Lung (tissue), 12 donors: ENCODE results near the gene MRPL57. TPM values are rescaled to one million over a fixed set of nuclear protein-coding genes. Genes with fewer than 3 reads are reported as not detected.
"Not testable (repeated sequence)": the region's sequence is repeated elsewhere in the genome, so short reads cannot be mapped to it uniquely, and the experiment has no call there.

Source experiments
- ATAC-seq: fragments of 200-7000 bp; cut with Tn5 transposase; one replicate; pipeline ENCODE4 v1.9.1; 2020; ENCODE audit warnings: moderate number of reproducible peaks; ENCODE audit not compliant: insufficient read depth, low FRiP score
- DNase-seq, 3 donors: peaks; one replicate each; pipeline ENCODE4 v3.0.0-alpha.2; 2013 to 2017
- H3K27ac ChIP-seq, 2 donors: one replicate each; pipeline ENCODE4 v1.5.1; 2013; ENCODE audit warnings: mild to moderate bottlenecking in 2 of 2, moderate library complexity in 2 of 2, control low read depth in 1 of 2, inconsistent platforms in 1 of 2, low read depth in 1 of 2, low read length in 1 of 2
- H3K27me3 ChIP-seq, 3 donors: one replicate each; pipeline ENCODE4 v1.5.1; 2013; ENCODE audit warnings: low read length in 2 of 3; ENCODE audit not compliant: control insufficient read depth in 3 of 3, insufficient read depth in 3 of 3
- H3K36me3 ChIP-seq, 4 donors: one replicate each; pipeline ENCODE4 v1.5.1; 2013; ENCODE audit warnings: low read length in 4 of 4, mild to moderate bottlenecking in 1 of 4, moderate library complexity in 1 of 4; ENCODE audit not compliant: control insufficient read depth in 4 of 4, insufficient read depth in 4 of 4
- H3K4me1 ChIP-seq, 5 donors: one replicate each; pipeline ENCODE4 v1.5.1; 2013; ENCODE audit warnings: low read length in 5 of 5, mild to moderate bottlenecking in 2 of 5, moderate library complexity in 1 of 5; ENCODE audit not compliant: control insufficient read depth in 5 of 5, insufficient read depth in 5 of 5
- H3K4me3 ChIP-seq: one replicate; pipeline ENCODE4 v1.5.1; 2013; ENCODE audit warnings: mild to moderate bottlenecking, control low read depth, moderate library complexity
- H3K9ac ChIP-seq, 2 donors: one replicate each; pipeline ENCODE4 v1.5.1; 2013; ENCODE audit warnings: low read length in 2 of 2, control low read depth in 1 of 2; ENCODE audit not compliant: insufficient read depth in 1 of 2
- H3K9me3 ChIP-seq, 4 donors: one replicate each; pipeline ENCODE4 v1.5.1; 2013; ENCODE audit warnings: low read length in 3 of 4, mild to moderate bottlenecking in 1 of 4, moderate library complexity in 1 of 4; ENCODE audit not compliant: control insufficient read depth in 4 of 4, insufficient read depth in 3 of 4
- CTCF ChIP-seq: IDR thresholded peaks from 2 replicates; pipeline ENCODE4 v1.5.1; 2012; ENCODE audit warnings: mild to moderate bottlenecking; ENCODE audit errors: control extremely low read depth, extremely low read depth
- WGBS, 2 donors: extraction: QIAGEN DNeasy Blood & Tissue Kit; methylation state at CpG; one replicate each; pipeline ENCODE4 v1.1.7; 2013; 5-methylcytosine and 5-hydroxymethylcytosine counted together
- polyA plus RNA-seq, 2 donors: library from polyadenylated mRNA; stranded (reverse); fragments of 200-250 nt; gene quantifications; one replicate each; pipeline ENCODE4 v1.2.1, GENCODE V29; 2013
- total RNA-seq, 2 donors: library from RNA; depleted of rRNA in 1 of 2; stranded (reverse); fragments of >200 nt in 1 of 2; gene quantifications; one replicate each; pipeline ENCODE4 v1.2.1, GENCODE V29; 2014 to 2021
- donor health status: control.
- donor health status: control.
- donor health status: Bipolar disorder and iron deficiency.
- donor health status: healthy.
- donor health status: DM: yes; HTN: yes; CAD: no.

The MRPL57 gene
- total and polyA plus RNA-seq, 4 donors: 14.8 to 39.5 (median 20.5) TPM

GRCh38 chr13:21152251-21152899 lies 24.1 kb upstream of the MRPL57 start:
- Histone ChIP-seq H3K27me3 (no peaks in the 10 kb centered on the region), H3K36me3 (peaks cover 0 to 14% (median 6%) of the 10 kb centered on the region in 4 donors), H3K4me1 (peaks cover 0 to 7% (median 0%) of the 10 kb centered on the region in 5 donors), H3K27ac (no peak overlapping the region), H3K9ac (no peak overlapping the region), H3K9me3 (no peaks in the 10 kb centered on the region), H3K4me3 (no peak overlapping the region)
- ATAC-seq (no peak), DNase-seq (no peak)
- no peak for TF ChIP-seq CTCF
- WGBS, 2 donors: 88 to 92% methylated on average over 8 of the region's 8 CpGs

- H3K9ac ChIP-seq: no peak overlapping the region
- WGBS, 2 donors: 96 to 97% methylated on average over 4 of the region's 4 CpGs
- DNase-seq (no peak), ATAC-seq (no peak)
- H3K4me3 ChIP-seq: no peak overlapping the region
- H3K36me3 ChIP-seq: no peaks in the 10 kb centered on the region
- no peak overlapping the region for H3K27ac ChIP-seq
- H3K4me1 ChIP-seq: no peaks in the 10 kb centered on the region
- no peaks in the 10 kb centered on the region for H3K9me3 ChIP-seq
- no peaks in the 10 kb centered on the region for H3K27me3 ChIP-seq
- no peak for TF ChIP-seq CTCF
Observed at GRCh38 chr13:21164631-21165030, 11.8 kb upstream of the MRPL57 start.

- 83 to 94% methylated on average over 4 of the region's 4 CpGs for WGBS, 2 donors
- not testable (repeated sequence) for H3K9me3 ChIP-seq, ATAC-seq
Observed at GRCh38 chr13:21165606-21166005, 10.9 kb upstream of the MRPL57 start.

GRCh38 chr13:21171420-21171819 lies 5.0 kb upstream of the MRPL57 start:
- no peaks in the 10 kb centered on the region for H3K9me3 ChIP-seq
- ATAC-seq (no peak), DNase-seq (no peak)
- no peaks in the 10 kb centered on the region for H3K27me3 ChIP-seq
- TF ChIP-seq CTCF: no peak
- no peak overlapping the region for H3K4me3 ChIP-seq
- H3K9ac ChIP-seq: no peak overlapping the region
- no peak overlapping the region for H3K27ac ChIP-seq
- H3K4me1 ChIP-seq: peaks cover 0 to 2% (median 0%) of the 10 kb centered on the region in 5 donors
- H3K36me3 ChIP-seq: no peaks in the 10 kb centered on the region
- 96 to 97% methylated on average over 9 of the region's 9 CpGs for WGBS, 2 donors

More at GRCh38 chr13:21165606-21166005, 10.9 kb upstream of the MRPL57 start:
- H3K36me3 ChIP-seq, DNase-seq, H3K4me1 ChIP-seq, H3K27ac ChIP-seq, H3K27me3 ChIP-seq, H3K9ac ChIP-seq, H3K4me3 ChIP-seq: not testable (repeated sequence)

- H3K4me1 ChIP-seq, H3K9ac ChIP-seq, H3K27me3 ChIP-seq, H3K4me3 ChIP-seq, H3K9me3 ChIP-seq, H3K27ac ChIP-seq, ATAC-seq, DNase-seq, H3K36me3 ChIP-seq: not testable (repeated sequence)
- 0% methylated on average over 1 of the region's 1 CpG for WGBS, 2 donors
Observed at GRCh38 chr13:21173767-21174166, 2.7 kb upstream of the MRPL57 start.
